Esophagus squamous epithelium (tissue), 5 donors: ENCODE measurements around the gene CCN5. TPM values are rescaled to one million over a fixed set of nuclear protein-coding genes. Genes with fewer than 3 reads are reported as not detected.

Source experiments
- DNase-seq: peaks from one replicate; lab custom pipeline; 2025; lab: John Stamatoyannopoulos, UW
- H3K27ac ChIP-seq, 4 donors: fragments of 200-600 bp; sonication (generic); one replicate each; pipeline ENCODE4 v1.5.1; 2016 to 2019; ENCODE audit warnings: mild to moderate bottlenecking in 1 of 4
- H3K27me3 ChIP-seq, 4 donors: fragments of 200-600 bp; sonication (generic); 1 replicate in 3 of 4; 2 replicates in 1 of 4; pipeline versions ENCODE4 v1.5.1 to v1.6.0; 2017 to 2021; ENCODE audit warnings: antibody characterized with exemption in 1 of 4
- H3K36me3 ChIP-seq, 3 donors: fragments of 200-600 bp; sonication (generic); one replicate each; pipeline ENCODE4 v1.5.1; 2016 to 2019
- H3K4me1 ChIP-seq, 3 donors: fragments of 200-600 bp; sonication (generic); one replicate each; pipeline ENCODE4 v1.5.1; 2017 to 2019
- H3K4me3 ChIP-seq, 4 donors: fragments of 200-600 bp; sonication (generic); 1 replicate in 3 of 4; 2 replicates in 1 of 4; pipeline ENCODE4 v1.5.1; 2016 to 2019; ENCODE audit warnings: mild to moderate bottlenecking in 2 of 4, moderate library complexity in 1 of 4
- H3K9me3 ChIP-seq, 3 donors: fragments of 200-600 bp; sonication (generic); one replicate each; pipeline ENCODE4 v1.5.1; 2016 to 2019
- CTCF ChIP-seq, 6 experiments: fragments of 450-650 bp in 4 of 6; fragments of 200-600 bp in 2 of 6; sonication (generic) in 2 of 6; IDR thresholded peaks; one replicate each; pipeline ENCODE4 v1.5.1; 2016 to 2019; ENCODE audit warnings: antibody characterized with exemption in 6 of 6, mild to moderate bottlenecking in 4 of 6, moderate library complexity in 4 of 6
- POLR2A ChIP-seq, 4 donors: fragments of 450-650 bp; IDR thresholded peaks; one replicate each; pipeline ENCODE4 v1.6.1; 2017; ENCODE audit warnings: antibody characterized with exemption in 4 of 4, mild to moderate bottlenecking in 4 of 4, moderate library complexity in 3 of 4
- WGBS, 2 donors: methylation state at CpG; one replicate each; pipeline ENCODE4 v1.1.5; 2018; 5-methylcytosine and 5-hydroxymethylcytosine counted together
- intact Hi-C: fragments of 100-400 bp; cut with DNase I; formaldehyde crosslinking; loops from one replicate; pipeline ENCODE4 v1.15.0; 2022
- total RNA-seq, 4 donors: library from RNA; depleted of rRNA; stranded (reverse); fragments of >200 nt; gene quantifications; one replicate each; pipeline ENCODE4 v1.1.0, GENCODE V29; 2016
- donor health status: DM: yes; HTN: yes; CAD: no.

The CCN5 gene
- total RNA-seq, 4 donors from 2014 or later = 6.7 to 83.9 (median 31.0) TPM

DNA sequence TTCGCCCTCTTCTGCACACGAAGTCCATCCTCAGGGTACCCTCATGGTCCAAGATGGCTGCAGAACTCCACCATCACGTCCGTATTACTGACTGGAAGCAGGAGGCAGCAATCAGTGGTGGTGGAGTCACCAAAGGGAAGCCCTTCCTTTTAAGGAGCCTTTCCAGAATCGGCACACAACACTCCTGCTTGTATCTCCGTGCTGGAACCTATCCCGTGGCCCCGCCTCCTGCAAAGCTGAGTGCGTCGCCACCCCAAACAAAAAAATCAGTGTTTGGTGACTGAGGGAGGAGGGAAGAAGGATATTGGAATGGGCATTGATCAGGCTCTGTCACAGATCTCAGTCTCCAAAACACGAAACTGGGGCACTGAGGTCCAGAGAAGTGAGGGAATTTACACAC, 5.8 kb upstream of the CCN5 start:
- no peak overlapping the region for H3K27ac ChIP-seq
- TF ChIP-seq CTCF (IDR thresholded peaks at IDR 0.05) = no peak
- TF ChIP-seq POLR2A (IDR thresholded peaks at IDR 0.05) = no peak
- H3K9me3 ChIP-seq = no peaks in the 10 kb centered on the region
- no peaks in the 10 kb centered on the region for H3K36me3 ChIP-seq
- H3K27me3 ChIP-seq = no peaks in the 10 kb centered on the region
- no peak overlapping the region for H3K4me3 ChIP-seq
- intact Hi-C loops = no loop called here
- WGBS, 2 donors = 68 to 90% methylated on average over 2 to 10 of the region's 11 CpGs
- H3K4me1 ChIP-seq = peaks cover 7 to 50% (median 13%) of the 10 kb centered on the region in 3 donors
- no peak for DNase-seq

GRCh38 chr20:44709797-44710196, 5.4 kb upstream of the CCN5 start:
- Histone ChIP-seq H3K4me3 (no peak overlapping the region), H3K27me3 (no peaks in the 10 kb centered on the region), H3K36me3 (no peaks in the 10 kb centered on the region), H3K27ac (no peak overlapping the region), H3K4me1 (peaks cover 11 to 51% (median 17%) of the 10 kb centered on the region in 3 donors), H3K9me3 (no peaks in the 10 kb centered on the region)
- intact Hi-C loops = no loop called here
- 90 to 94% methylated on average over 9 of the region's 9 CpGs for WGBS, 2 donors
- TF ChIP-seq CTCF (IDR thresholded peaks at IDR 0.05) (no peak), POLR2A (IDR thresholded peaks at IDR 0.05) (no peak)
- no peak for DNase-seq

GRCh38 chr20:44711237-44711636, 3.9 kb upstream of the CCN5 start:
- H3K27ac ChIP-seq = peak overlapping the region in 1 of 4 donors; percentile 29
- no peak for TF ChIP-seq POLR2A (IDR thresholded peaks at IDR 0.05)
- TF ChIP-seq CTCF (IDR thresholded peaks at IDR 0.05) = no peak
- no peak for DNase-seq

DNA sequence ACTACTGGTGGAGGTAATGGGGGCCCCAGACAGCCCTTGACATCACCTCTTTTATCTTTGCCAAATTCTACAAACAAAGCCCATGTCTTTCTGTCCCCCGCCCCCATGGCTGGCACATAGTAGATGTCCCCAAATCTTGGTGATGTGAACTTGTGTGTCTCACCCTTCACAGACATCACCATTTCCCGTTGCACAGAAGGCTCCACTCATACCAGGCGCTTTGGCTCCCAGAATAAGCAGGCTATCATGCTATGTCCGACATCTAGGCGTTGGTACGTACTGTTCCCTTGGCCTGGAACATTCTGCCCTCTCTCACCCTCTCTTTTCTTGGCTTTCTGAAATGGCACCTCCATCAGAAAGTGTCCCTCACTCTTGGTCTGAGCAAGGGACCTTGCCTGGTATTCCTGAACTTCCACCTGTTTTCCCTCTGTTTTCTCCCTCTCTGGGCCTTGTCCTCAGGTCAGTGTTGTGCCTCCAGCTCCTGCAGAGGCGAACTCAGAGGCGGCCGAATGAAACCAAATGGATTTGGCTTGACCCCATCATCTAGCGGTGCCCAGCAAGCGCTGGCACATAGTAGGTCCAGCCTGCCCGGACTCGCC, 968 bp upstream of the CCN5 start:
- H3K36me3 ChIP-seq = no peaks in the 10 kb centered on the region
- H3K27ac ChIP-seq = peak overlapping the region; percentile 70 to 89 (median 80)
- H3K4me3 ChIP-seq = peak overlapping the region in 3 of 4 donors; percentile 11 to 52 (median 35)
- H3K27me3 ChIP-seq = no peaks in the 10 kb centered on the region
- WGBS, 2 donors = 30 to 70% methylated on average over 6 to 9 of the region's 13 CpGs
- H3K9me3 ChIP-seq = no peaks in the 10 kb centered on the region
- TF ChIP-seq CTCF (IDR thresholded peaks at IDR 0.05) (no peak), POLR2A (IDR thresholded peaks at IDR 0.05) (no peak)
- peaks cover 44 to 80% (median 44%) of the 10 kb centered on the region in 3 donors for H3K4me1 ChIP-seq
- intact Hi-C loops = no loop called here
- no peak for DNase-seq

More at GRCh38 chr20:44711237-44711636, 3.9 kb upstream of the CCN5 start:
- H3K36me3 ChIP-seq = no peaks in the 10 kb centered on the region
- no peaks in the 10 kb centered on the region for H3K27me3 ChIP-seq
- 79 to 86% methylated on average over 3 to 6 of the region's 8 CpGs for WGBS, 2 donors
- no peaks in the 10 kb centered on the region for H3K9me3 ChIP-seq
- no peak overlapping the region for H3K4me3 ChIP-seq
- H3K4me1 ChIP-seq = peaks cover 22 to 60% (median 32%) of the 10 kb centered on the region in 3 donors
- intact Hi-C loops = no loop called here

DNA sequence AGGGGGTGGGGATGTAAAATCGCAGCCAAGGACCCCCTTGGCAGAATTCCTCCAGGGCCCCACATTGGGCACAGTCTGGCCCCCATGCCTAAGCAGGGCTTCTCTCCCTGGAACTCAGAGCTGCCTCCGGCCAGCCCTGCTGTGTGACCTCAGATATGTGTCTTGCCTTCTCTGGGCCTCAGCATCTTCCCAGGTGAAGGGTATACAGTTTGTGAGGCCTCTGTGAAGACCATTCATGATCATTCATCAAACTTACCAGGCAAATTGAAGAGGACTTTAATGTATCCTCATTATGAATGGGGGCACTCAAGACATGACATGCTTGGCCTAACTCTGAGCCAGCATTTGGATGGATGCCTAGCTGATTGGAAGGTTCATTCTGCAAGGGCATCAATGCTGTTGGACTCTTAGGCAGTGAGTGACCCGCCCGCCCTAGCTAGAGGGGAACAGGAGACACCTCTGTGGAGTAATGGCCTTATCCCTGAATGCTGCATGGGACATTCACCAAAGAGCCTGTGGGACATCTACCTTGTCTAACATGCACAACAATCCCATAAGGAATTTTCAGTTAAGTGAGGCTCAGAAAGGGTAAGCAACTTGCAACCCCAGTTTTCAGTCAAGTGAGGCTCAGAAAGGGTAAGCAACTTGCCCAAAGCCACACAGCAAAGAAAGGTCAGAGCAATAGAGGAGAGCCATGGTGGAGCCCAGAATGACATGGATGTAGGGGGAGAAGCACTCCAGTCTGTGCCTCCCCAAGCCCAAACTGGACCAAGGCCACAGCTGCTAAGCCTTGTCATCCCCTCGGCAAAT, 535 bp downstream of the CCN5 start:
- WGBS, 2 donors = 22 to 33% methylated on average over 1 to 3 of the region's 5 CpGs
- no peak for DNase-seq
- Histone ChIP-seq H3K27me3 (no peaks in the 10 kb centered on the region), H3K4me1 (peaks cover 51 to 92% (median 59%) of the 10 kb centered on the region in 3 donors), H3K27ac (peak overlapping the region; percentile 70 to 89 (median 80)), H3K36me3 (no peaks in the 10 kb centered on the region), H3K4me3 (peak overlapping the region; percentile 9 to 52 (median 23)), H3K9me3 (no peaks in the 10 kb centered on the region)
- intact Hi-C loops = no loop called here
- no peak for TF ChIP-seq POLR2A (IDR thresholded peaks at IDR 0.05)
- TF ChIP-seq CTCF (IDR thresholded peaks at IDR 0.05) = no peak
